PC-9 (cell line): ENCODE data around the gene ENPP3. TPM values are rescaled to one million over a fixed set of nuclear protein-coding genes. Genes with fewer than 3 reads are reported as not detected.

ENCODE experiments used
- BruUV-seq: library from RNA; stranded (reverse); fragments of 400-500 nt; replicated peaks from 2 replicates; lab custom pipeline; 2021; lab: Mats Ljungman, UMichigan
- CTCF ChIA-PET: fragments of 300-600 bp; sonication (Branson Sonifier 250); formaldehyde crosslinking; loops from one replicate; lab custom pipeline; 2022; ENCODE audit warnings: antibody characterized with exemption; lab: Charles Lee
- POLR2A ChIA-PET: fragments of 300-600 bp; sonication (Branson Sonifier 250); formaldehyde crosslinking; loops from one replicate; lab custom pipeline; 2022; ENCODE audit warnings: antibody characterized with exemption; ENCODE audit not compliant: unreplicated experiment; lab: Charles Lee
- DNase-seq, 2 experiments: peaks; one replicate each; pipeline versions ENCODE4 v3.0.0 to v3.0.0-alpha.2; 2015 to 2022; ENCODE audit warnings: mixed read lengths in 1 of 2
- H2AFZ ChIP-seq: fragments of 200-600 bp; sonication (generic); 2 replicates; pipeline ENCODE4 v1.8.1; 2017; ENCODE audit warnings: antibody characterized with exemption
- H3F3A ChIP-seq: fragments of 200-600 bp; sonication (generic); 2 replicates; pipeline ENCODE4 v1.8.1; 2017; ENCODE audit warnings: antibody characterized with exemption, mild to moderate bottlenecking, low read depth; ENCODE audit not compliant: insufficient read depth
- H3K27ac ChIP-seq: fragments of 200-600 bp; sonication (generic); 2 replicates; pipeline ENCODE4 v1.6.1; 2016; ENCODE audit warnings: mixed run types
- H3K27me3 ChIP-seq: fragments of 200-600 bp; sonication (generic); 2 replicates; pipeline ENCODE4 v1.6.1; 2016; ENCODE audit warnings: low read depth, mixed run types; ENCODE audit not compliant: insufficient read depth
- H3K36me3 ChIP-seq: fragments of 200-600 bp; sonication (generic); 2 replicates; pipeline ENCODE4 v1.6.1; 2016; ENCODE audit warnings: low read depth, mixed run types
- H3K4me1 ChIP-seq: fragments of 200-600 bp; sonication (generic); replicated peaks from 2 replicates; pipeline ENCODE4 v1.6.1; 2016; ENCODE audit warnings: mixed run types; ENCODE audit not compliant: insufficient read depth
- H3K4me2 ChIP-seq: fragments of 200-600 bp; sonication (generic); 2 replicates; pipeline ENCODE4 v1.6.1; 2017; ENCODE audit warnings: mixed run types
- H3K4me3 ChIP-seq: fragments of 200-600 bp; sonication (generic); 2 replicates; pipeline ENCODE4 v1.6.1; 2016; ENCODE audit warnings: mixed run types
- H3K79me2 ChIP-seq: fragments of 200-600 bp; sonication (generic); 2 replicates; pipeline ENCODE4 v1.6.1; 2017; ENCODE audit warnings: low read depth, mixed run types
- H3K9me2 ChIP-seq: fragments of 200-600 bp; sonication (generic); 2 replicates; pipeline ENCODE4 v1.8.1; 2017; ENCODE audit warnings: mild to moderate bottlenecking; ENCODE audit not compliant: insufficient read depth
- H3K9me3 ChIP-seq: fragments of 200-600 bp; sonication (generic); 2 replicates; pipeline ENCODE4 v1.8.1; 2016; ENCODE audit warnings: low read depth; ENCODE audit not compliant: insufficient read depth
- H4K20me1 ChIP-seq: fragments of 200-600 bp; sonication (generic); 2 replicates; pipeline ENCODE4 v1.8.1; 2017; ENCODE audit not compliant: insufficient read depth
- CTCF ChIP-seq: fragments of 200-600 bp; sonication (generic); conservative IDR thresholded peaks from 2 replicates; pipeline ENCODE4 v1.6.1; 2017; ENCODE audit warnings: mixed run types, antibody characterized with exemption, mild to moderate bottlenecking, moderate library complexity
- EZH2 ChIP-seq: fragments of 200-600 bp; sonication (generic); IDR thresholded peaks from 2 replicates; pipeline ENCODE4 v1.8.0; 2017; ENCODE audit warnings: antibody characterized with exemption, low read depth
- intact Hi-C: fragments of 100-400 bp; cut with micrococcal nuclease; formaldehyde crosslinking; loops from one replicate; pipeline ENCODE4 v1.10.0; 2022; ENCODE audit not compliant: unreplicated experiment
- total RNA-seq: library from RNA; stranded (reverse); gene quantifications from 2 replicates; pipeline ENCODE4 v1.2.3, GENCODE V29; 2021

The ENPP3 gene
- total RNA-seq, 1 experiment from 2014 or later, result not detected

DNA sequence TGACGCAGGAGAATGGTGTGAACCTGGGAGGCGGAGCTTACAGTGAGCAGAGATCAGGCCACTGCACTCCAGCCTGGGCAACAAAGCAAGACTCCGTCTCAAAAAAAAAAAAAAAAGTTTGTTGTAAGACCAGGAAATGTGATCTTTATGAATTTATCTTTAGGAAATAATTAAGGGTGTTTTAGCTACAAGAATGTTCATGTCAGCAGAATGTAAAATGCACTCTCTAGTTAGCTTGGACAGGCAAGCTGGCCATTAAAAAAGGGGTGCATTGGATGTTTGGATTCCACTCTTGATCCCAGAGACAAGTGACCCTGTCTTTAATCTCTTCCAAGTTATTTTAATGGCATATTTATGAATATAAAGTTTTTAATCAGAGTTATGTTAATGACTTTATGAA, 19.6 kb downstream of the ENPP3 start:
- Histone ChIP-seq H3K4me2 (no peak overlapping the region), H3K36me3 (no peaks in the 10 kb centered on the region), H3K27me3 (no peaks in the 10 kb centered on the region), H3K9me2 (no peaks in the 10 kb centered on the region), H3K27ac (no peak overlapping the region), H3F3A (peaks cover 9% of the 10 kb centered on the region), H3K9me3 (no peaks in the 10 kb centered on the region), H3K79me2 (no peaks in the 10 kb centered on the region), H3K4me1 (peaks cover 35% of the 10 kb centered on the region), H3K4me3 (no peak overlapping the region), H2AFZ (no peak overlapping the region), H4K20me1 (no peaks in the 10 kb centered on the region)
- intact Hi-C loops, result no loop called here
- ChIA-PET POLR2A (no interaction called here), CTCF (interaction anchor here (0.6 to 0.7 kb wide), 2 partner anchors 8 to 31 kb away, joined by 3 to 5 read pairs; no protein-coding TSS in a partner anchor)
- no peak for DNase-seq
- no TSS peak for BruUV-seq
- TF ChIP-seq EZH2, result no peak

DNA sequence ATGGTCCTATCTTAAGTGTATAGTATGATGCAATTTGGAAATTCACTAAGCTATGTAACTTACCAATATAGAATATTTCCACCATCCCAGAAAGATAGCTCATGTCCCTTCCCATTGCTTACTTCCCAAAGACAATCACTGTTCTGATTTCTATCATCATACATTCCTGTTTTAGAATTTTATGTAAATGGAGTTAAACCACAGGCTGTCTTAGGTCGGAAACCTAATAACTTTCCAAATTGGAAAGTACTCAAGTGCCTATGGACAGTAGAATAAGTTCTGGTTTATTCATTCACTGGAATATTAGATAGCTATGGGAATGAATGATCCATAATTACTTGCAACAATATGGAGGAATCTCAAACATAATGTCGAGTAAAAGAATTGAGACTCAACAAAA, 20.1 kb downstream of the ENPP3 start:
- H3K9me3 ChIP-seq, result no peaks in the 10 kb centered on the region
- H2AFZ ChIP-seq, result peak overlapping the region; percentile 23; the same call in 1 of the 2 replicates
- no peak overlapping the region for H3K4me3 ChIP-seq
- H3K4me2 ChIP-seq, result no peak overlapping the region
- no peak for DNase-seq
- H3F3A ChIP-seq, result peaks cover 9% of the 10 kb centered on the region
- no TSS peak for BruUV-seq
- H3K36me3 ChIP-seq, result no peaks in the 10 kb centered on the region
- no peaks in the 10 kb centered on the region for H3K79me2 ChIP-seq
- intact Hi-C loops, result no loop called here
- peaks cover 30% of the 10 kb centered on the region for H3K4me1 ChIP-seq
- no peak for TF ChIP-seq CTCF
- TF ChIP-seq EZH2, result no peak
- CTCF ChIA-PET, result interaction anchor here (0.7 kb wide), 1 partner anchor 8 kb away, joined by 5 read pairs; no protein-coding TSS in a partner anchor
- no peaks in the 10 kb centered on the region for H3K9me2 ChIP-seq
- POLR2A ChIA-PET, result no interaction called here
- H3K27me3 ChIP-seq, result no peaks in the 10 kb centered on the region
- H3K27ac ChIP-seq, result no peak overlapping the region
- H4K20me1 ChIP-seq, result no peaks in the 10 kb centered on the region

DNA sequence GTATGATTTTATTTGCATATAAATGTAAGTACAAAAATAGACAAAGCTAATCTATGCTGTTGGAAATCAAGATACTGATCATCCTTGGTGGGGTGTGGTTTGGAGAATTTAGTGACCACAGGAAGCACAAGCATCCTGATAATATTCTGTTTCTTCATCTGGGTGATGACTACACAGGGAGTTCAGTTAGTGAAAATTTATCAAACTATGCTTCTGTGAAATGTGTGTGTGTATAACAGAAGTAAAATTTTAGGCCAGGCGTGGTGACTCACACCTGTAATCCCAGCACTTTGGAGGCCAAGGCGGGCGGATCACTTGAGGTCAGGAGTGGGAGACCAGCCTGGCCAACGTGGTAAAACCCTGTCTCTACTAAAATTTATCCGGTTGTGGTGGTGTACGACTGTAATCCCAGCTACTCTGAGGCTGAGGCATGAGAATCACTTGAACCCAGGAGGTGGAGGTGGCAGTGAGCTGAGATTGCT, 20.6 kb downstream of the ENPP3 start:
- Histone ChIP-seq H3K36me3 (no peaks in the 10 kb centered on the region), H3K9me2 (no peaks in the 10 kb centered on the region), H3K4me1 (peaks cover 25% of the 10 kb centered on the region), H3K27ac (no peak overlapping the region), H3K79me2 (no peaks in the 10 kb centered on the region), H4K20me1 (no peaks in the 10 kb centered on the region), H3K9me3 (no peaks in the 10 kb centered on the region), H3F3A (peaks cover 9% of the 10 kb centered on the region), H2AFZ (peak overlapping the region; percentile 23; the same call in 1 of the 2 replicates), H3K27me3 (no peaks in the 10 kb centered on the region), H3K4me2 (no peak overlapping the region), H3K4me3 (no peak overlapping the region)
- no TSS peak for BruUV-seq
- intact Hi-C loops, result no loop called here
- peak; percentile 25 to 44 for DNase-seq
- CTCF ChIA-PET, result no interaction called here
- POLR2A ChIA-PET, result no interaction called here
- TF ChIP-seq CTCF (no peak), EZH2 (no peak)

DNA sequence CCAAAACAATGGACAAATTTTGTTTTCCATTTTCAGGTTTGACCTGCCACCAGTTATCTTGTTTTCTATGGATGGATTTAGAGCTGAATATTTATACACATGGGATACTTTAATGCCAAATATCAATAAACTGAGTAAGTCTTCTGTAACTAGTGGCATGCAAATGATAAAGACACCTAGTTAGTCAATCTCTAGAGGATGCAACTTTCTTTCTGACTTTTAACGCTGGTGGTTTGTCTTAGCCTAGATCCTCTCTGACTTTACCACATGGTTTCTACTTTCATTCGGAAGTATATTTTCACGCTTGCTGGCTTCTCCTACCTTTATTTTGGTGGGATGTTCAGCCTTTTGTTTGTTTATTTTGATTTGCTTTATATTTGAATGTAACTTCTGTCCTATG, 21.2 kb downstream of the ENPP3 start:
- no peak for TF ChIP-seq CTCF
- TF ChIP-seq EZH2, result no peak
- Histone ChIP-seq H3K4me2 (no peak overlapping the region), H3K9me3 (no peaks in the 10 kb centered on the region), H3K79me2 (no peaks in the 10 kb centered on the region), H4K20me1 (no peaks in the 10 kb centered on the region), H3K27ac (no peak overlapping the region), H3K27me3 (no peaks in the 10 kb centered on the region), H3F3A (peaks cover 9% of the 10 kb centered on the region), H3K4me3 (no peak overlapping the region), H2AFZ (no peak overlapping the region), H3K4me1 (peaks cover 21% of the 10 kb centered on the region; the same call in 1 of the 2 replicates), H3K9me2 (no peaks in the 10 kb centered on the region), H3K36me3 (no peaks in the 10 kb centered on the region)
- intact Hi-C loops, result no loop called here
- no TSS peak for BruUV-seq
- POLR2A ChIA-PET, result interaction anchor here (0.6 kb wide), 1 partner anchor 225 kb away, joined by 6 read pairs; no protein-coding TSS in a partner anchor
- CTCF ChIA-PET, result interaction anchor here (0.6 kb wide), 1 partner anchor 622 kb away, joined by 3 read pairs; no protein-coding TSS in a partner anchor
- DNase-seq, result no peak
